GM21717 (cell line): ENCODE measurements around the gene CRABP1.
A peak's percentile ranks its signal among the peaks of the same experiment; 100 is the strongest.

ENCODE experiments used
- ATAC-seq: cut with Tn5 transposase; IDR thresholded peaks from one replicate; pipeline ENCODE4 v1.9.1; 2021; ENCODE audit warnings: mild to moderate bottlenecking, moderate library complexity; ENCODE audit not compliant: unreplicated experiment

CRABP1 gene

DNA sequence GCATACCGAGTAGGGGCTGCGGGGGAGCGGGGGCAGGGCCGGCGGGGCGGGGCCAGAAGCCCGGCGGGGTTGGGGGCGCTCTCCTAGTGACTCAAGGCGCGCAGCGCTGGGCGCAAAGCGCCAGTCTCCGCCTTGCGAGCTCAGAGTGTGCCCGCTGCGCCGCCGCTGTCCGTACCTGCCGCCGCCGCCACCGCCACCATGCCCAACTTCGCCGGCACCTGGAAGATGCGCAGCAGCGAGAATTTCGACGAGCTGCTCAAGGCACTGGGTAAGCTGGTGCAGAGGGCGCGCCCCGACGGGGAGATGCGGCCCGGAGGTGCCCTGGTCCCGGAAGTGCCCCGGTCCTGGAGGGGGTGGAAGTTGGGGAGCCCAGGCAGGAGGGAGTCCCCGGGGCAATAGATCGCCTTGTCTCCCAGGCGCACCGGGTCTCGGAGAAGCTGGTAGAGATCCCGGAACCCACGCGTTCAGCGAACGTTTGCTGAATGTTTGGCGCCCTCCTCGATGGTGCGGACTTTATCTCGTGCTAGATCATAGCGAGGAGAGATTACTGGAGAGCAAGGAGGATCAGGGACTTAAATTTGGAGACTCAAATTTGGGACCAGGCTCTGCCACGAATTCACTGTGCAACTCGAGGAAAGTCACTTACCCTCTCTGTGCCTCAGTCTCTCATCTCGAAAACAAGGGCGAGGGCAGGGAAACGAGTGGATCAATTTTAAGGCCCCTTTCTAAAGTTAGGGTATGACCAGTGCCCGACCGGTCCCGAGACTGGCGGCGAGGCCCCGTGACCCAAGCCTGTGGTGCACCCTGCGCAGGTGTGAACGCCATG lies at the start of gene CRABP1:
TSS of gene CRABP1 (plus strand) at position 123 of the 826 bp plus-strand sequence. CDS start at position 199, 76 bp downstream.
- ATAC-seq, result no peak

DNA sequence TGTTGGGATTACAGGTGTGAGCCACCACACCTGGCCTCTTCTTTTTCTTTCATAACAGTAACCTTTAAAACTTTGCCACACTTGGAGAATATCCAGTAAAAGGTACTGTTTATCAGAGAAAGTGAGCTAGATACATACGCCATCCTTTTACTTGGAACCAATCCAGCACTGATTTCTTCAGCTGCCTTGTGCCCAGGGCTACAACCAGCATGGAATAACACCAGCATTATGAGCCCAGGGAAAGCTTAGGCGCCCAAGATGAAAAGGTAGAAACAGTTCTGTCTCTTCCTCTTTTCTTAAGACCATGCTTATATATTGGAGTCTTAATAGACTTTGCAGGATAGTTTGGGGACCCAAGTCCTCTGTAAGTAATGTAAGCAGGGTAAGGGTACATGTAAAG lies 49.1 kb upstream of the CRABP1 start:
- ATAC-seq, result no peak

DNA sequence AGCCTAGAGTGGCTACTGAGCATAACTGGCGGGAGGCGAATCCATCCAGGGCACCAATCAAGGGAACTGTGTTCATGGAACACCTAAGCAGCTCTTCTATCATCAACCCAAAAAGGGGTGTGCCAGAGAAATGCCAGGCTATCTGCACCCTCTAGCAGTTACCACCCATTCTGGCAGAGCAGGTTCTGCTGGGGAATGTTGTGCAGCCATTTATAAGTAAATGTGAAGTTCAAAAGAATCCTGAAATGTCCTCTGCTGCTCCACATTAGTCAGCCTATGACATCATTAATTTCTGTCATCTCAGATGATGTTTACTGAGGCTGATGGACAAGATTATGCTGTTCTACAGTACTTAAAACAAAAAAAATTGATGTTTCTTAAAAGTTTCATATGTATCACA lies 48.5 kb upstream of the CRABP1 start:
- no peak for ATAC-seq

DNA sequence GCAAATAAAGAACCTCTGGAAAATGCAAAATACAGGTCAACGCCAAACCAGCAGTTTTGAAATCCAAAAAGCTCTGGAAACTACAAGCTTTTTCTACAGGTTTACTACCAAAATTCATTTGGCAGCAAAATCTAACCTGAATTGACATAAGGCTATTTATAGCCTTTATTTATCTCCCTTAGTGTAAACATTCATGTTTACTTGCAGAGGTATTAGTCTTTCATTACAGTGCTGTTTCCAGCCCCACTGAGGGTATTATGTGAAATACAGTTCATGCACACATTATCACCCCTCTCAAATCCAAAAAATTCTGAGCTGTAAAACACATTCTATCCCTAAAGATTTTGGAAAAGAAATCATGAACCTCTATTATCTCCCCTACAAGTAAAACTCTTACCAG lies 47.9 kb upstream of the CRABP1 start:
- ATAC-seq, result no peak

DNA sequence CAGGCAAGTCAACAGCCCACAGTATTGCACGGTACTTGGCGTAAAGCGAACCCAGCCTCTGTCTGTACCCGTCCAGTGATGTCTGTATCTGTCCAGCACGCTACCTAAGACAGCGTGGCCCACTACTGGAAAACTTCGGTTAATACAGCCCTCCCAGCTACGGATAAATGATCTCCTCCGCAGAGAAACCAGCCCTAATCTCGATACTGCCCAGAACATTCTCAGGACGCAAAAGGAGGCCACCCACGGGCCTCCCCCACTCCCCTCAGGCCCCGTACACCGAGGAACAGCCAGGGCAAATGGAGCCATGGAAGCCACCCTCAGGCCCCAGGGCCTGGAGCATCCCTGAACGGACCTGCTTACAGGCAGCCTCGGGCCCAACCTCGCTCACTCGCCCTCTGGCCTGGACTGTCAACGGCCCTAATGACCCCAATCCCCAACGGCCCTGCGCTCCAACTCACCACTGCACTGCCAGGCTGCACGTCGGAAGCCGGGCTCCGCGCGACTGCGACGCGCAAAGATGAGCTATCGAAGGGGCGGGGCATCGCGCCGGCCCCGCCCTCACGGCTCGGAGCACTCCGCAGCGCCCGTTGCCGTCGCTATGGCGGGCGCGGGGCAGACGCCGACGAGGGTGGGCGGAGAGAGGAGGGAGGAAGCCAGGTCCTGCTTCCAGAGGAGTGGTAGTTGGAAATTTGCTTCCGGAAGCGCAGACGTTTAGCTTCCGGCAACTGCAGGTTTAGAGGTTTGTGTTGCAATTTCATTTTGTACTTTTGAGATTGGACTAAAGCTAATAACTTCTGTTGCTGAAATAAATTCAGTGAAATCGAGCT lies 40.8 kb upstream of the CRABP1 start, which contains the start of gene SKIC8:
TSS of gene SKIC8 (minus strand) at position 509 of the 830 bp plus-strand sequence. CDS start 3,923 bp downstream, outside the sequence.
- ATAC-seq, result peak; percentile 77

DNA sequence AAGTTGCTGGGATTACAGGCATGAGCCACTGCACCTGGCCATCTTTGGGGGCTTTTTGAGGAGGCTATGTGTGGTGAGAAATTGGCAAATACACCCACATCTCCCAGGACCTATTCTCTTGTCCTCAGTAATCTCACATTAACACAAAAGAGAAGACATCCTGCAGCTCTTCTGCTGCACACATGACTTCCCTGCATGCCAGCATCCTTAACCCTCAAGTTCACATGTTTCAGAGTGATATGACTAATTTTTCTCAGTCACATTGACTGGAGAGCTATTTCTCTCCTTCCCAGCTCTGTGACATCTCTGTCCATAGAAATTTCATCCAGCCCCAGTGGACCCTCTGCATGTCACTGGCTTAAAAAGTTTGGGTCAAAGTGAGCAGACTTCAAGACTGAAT lies 38.8 kb upstream of the CRABP1 start:
- no peak for ATAC-seq

DNA sequence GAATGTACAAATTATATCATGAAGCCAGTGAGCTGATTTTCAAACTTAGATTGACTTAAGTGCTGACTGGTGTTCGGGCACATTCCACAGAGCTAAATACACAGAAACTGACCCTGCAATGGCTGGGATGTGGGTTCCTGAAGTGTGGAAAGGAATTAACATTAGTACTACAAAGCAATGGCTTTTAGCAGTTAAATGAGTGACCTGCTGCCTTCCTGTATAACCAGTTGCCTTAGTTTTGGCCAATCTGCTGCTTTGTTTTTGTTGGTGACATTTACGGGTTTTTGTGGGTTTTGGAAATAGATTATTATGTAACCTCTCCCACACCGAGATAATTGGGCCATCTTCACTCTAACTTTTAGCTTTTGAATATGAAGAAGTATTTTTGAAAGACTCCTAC lies 38.3 kb upstream of the CRABP1 start:
- ATAC-seq, result no peak

DNA sequence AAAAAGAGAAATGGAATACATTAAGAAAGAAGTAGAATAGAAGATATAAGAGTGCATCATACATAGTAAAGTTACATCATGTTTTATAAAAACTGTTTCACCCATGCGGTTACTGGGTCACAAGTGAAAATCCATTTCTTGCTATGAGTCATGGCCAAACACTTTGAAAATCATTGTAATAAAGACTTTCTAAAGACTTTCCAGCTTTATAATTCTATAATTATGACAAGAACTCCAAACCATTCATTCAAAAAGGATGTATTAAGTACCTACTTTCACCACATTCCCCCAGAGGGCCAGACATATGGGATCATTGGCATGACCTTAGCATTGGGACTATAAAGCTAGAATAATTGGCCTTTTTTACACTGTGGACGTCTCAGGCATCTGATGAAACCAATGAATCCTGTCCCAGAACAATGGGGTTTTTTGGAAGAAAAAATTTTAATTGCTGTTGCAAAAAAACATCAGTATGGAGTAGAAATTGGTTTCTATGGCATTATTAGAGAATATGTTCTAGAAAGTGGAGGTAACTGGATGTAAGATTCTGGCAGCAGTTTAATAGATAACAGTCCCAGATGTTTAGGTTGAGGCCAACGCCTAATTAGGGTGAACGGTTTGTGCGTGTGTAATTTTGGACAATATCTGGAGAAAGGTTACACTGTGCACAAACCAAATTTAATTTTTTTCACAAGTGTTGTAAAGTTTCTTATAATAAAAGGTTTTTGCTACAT lies 37.4 kb upstream of the CRABP1 start:
- no peak for ATAC-seq

DNA sequence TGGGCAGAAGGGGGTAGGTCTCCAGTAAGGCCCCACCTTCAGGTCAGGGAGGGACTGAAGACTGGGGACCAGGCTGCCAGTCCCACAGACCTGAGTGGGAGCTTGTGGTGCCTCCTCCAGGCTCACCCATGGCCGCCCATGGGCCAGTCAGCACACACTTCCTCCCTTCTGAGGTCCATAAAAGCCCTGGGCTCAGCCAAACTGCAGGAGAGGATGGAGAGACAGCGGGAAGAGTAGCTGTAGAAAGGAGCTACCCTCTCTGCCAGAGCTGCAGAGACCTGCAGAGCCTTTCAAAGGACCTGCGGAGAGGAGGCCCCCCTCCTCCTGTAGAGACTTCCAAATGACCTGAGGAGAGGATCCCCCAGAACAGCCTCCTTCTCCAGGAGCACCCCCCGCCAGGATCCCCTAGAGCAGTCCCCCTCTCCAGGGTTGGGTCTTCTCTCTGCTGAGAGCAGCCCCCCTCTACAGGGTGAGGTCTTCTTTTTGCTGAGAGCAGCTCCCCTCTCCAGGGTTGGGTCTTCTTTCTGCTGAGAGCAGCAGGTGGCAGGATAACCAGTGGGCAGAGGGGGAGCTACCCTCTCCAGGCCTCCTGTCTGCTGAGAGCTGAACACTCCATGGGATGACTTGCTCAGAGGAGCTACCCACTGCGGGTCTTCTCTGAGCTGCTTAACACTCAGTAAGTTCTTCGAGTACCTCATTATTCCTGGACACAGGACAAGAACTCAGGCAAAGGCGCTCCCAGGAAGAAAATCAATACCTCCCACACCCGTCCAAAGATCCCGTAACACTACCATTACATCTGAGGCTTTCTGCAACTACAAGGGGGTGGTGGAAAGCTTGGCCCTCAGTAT lies 35.7 kb upstream of the CRABP1 start:
- no peak for ATAC-seq

DNA sequence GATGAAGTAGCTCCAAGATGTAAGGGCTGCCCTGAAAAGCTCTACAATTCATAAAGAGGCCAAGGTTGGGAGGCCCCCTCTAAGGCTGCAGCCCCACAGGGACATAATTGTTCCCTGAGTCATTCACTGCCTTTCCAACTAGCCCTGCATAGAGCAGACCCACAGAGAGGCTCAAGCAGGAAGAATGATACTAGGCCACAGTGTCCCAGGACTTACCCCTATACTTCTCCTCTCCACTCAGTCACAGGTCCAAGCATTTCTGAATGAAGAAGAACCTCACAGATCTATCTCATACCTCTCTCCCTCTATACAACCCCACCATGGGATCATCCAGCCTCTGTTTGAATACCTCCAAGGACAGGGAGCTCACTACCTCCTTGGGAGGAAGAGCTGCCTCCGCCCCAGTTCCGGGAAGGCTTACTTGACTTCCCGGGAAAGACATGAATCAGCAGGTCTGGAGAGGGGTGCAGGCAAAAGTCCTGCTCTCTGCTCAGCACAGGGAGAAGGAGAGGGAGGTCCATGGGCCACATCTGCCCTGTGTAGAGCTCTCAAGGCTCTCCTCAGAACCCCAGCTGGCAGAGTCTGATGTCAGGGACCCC lies 33.9 kb upstream of the CRABP1 start:
- ATAC-seq, result no peak

DNA sequence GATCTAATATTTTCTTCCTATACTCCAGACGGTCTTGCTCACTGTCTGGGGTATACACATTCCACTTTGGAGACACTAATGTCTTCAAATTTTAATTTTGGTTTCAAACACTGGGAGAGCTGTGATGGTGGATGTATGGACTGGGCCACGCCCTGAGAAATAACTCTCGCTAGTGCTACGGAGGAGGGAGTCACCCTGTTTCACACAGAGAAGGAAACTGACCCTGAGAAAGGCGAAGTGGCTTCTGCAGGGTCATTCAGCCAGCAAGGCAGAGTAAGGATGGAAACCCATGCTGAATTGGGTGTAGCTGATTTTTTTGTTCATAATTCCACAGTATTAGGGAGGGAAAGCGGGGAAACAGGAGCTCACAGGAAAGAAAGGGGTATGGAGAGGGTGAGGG lies 32.2 kb upstream of the CRABP1 start:
- no peak for ATAC-seq

DNA sequence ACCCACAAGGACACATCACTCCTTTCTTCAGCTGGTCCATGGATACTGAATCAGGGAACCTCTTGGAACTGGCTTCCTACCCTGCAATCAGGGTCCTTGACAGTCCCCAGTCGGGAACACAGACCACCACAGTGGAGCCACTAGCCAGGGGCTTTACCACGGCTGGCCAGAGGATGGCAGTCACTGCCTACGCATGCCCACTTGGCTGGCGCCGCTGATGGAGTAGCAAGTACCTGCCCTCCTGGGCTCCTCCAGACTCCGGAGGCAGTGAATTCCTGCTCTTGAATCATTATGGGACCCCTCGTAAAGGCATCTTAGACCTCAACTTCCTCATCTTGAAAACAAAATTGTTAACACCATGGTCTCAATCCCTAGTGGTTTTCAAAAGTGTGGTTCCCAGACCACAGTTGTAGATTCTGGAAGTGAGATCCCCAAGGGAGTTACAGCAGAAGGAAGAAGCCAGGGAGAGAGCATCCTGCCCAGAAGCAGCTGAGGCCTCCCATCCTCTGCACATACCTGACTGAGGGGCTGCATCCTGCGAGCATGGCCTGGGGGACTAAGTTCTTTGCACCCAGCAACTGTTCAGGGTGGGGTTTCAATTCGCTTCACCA lies 31.6 kb upstream of the CRABP1 start:
- no peak for ATAC-seq

DNA sequence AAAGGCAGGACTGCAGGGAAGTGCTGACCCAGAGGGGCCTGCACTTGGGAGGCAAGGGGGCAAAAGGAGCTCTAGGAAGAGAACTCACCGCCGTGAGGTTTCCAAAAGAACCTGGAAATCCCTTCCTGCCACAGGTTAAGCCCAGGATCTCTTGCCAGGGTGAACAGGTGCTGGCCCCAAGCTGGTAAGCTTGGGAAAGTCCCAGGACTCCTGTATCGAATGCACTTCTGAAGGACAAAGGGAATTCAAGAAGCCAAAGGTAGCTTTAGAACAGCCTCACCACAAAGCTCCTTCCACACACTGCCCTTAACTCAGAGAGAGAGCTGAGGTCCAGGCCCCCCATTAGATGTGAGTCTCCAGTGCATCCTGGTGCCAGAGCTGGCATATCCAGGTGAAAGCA lies 28.9 kb upstream of the CRABP1 start:
- no peak for ATAC-seq

DNA sequence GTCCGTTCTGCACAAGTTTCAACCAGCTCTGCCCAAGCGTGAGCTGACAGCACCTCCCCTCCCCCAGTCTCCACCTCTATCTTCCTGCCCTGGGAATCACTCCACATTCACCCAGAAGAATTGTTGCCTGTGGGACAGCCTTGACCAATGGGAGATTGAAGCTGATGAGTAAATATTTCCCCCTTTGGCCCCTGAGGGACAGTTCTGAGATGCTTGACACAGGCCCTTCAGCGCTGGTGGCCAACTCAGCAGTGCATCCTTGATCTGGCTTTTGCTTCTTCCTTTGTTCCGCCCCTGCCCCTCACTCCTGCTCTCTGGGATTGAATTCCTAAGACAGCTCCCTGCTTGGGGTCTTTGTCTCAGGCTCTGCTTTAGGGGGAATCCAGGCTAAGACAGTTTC lies 27.6 kb upstream of the CRABP1 start:
- ATAC-seq, result no peak

DNA sequence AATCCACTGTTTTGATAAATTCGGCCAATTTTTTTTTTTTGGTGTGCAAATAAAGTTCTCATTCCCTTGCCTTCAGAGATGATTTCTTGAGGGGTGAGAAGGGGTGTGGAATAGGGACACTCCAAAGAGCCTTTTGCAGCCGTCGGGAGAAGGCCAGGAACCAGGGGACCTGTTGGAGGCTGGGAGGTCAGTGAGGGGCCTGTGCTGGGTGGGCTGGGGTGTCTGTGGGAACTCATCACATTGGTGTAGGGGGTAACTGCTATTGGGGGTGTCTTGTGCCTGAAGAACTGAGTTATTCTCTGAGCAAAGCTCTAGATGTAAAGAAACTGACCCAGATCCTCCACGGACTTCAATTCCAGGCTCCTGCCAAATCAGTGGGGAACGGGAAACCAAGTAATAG lies 27.2 kb upstream of the CRABP1 start:
- no peak for ATAC-seq

DNA sequence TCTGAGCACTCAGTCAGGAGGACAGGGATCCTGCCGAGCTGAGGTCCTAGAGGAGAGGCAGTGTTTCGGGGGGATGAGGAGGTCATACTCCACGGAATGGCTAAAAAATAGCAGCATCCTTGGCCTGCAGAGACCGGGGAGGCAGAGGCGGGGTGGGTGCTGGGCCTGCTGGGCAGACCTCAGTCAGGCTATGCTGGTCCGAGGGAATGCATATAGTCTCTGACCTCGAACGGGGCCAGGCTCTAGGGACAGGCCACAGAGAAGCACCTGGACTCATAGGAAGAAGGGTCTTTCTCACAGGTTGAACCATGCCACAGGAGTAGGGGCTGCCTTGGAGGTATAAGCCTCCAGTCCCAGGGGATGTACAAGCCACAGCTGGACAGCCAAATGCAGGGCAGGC lies 26.8 kb upstream of the CRABP1 start:
- no peak for ATAC-seq

DNA sequence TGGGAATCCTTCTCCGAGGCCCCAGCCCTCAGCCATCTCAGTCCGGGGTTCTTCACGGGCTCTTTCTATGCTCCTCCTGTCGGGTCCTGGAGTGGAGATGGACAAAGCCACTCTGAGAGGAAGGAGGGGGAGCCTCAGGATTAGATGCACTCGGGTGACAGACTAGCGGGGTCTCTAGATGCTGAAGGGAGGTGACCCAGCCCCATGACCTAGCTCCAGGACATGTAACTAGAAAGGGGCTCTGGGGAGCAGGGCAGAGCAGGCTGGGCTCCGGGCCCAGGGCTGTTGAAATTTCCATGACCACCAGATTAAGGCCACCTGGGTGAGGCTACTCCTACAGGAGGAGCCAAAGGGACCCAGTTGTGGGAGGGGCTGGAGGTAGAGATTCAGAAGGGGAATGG lies 26.0 kb upstream of the CRABP1 start:
- no peak for ATAC-seq

DNA sequence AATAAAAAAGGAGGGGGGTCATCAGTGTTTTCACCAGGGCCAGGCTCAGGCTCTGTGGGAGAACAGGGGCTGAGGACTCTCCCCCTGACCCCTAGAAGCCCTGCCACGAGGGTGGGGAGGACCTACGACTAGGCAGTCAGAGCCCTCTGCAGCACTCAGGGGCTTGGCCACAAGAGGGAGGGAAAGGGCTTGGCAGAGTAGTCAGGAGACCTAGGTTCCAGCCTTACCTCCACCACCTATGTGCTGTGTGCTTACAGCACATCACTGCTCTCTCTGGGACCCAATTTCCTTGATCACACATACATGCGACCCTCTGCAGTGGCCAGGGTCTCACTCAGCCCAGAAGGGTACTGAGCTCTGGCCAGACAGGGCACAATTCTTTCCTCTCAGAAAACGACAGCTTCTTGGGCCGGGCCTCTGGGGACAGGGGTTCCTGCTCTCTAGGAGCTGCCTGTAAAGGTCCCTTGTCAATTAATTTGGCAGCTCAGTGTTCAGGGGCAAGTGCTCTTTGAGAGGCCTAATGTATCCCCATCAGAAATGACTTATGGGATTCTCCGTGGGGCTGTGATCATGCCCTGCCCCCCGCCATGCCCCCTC lies 24.4 kb upstream of the CRABP1 start:
- no peak for ATAC-seq
